ENCODE results near the gene SERPINC1.
"Not testable (repeated sequence)": the region's sequence is repeated elsewhere in the genome, so short reads cannot be mapped to it uniquely, and the experiment has no call there.

Gene SERPINC1

DNA sequence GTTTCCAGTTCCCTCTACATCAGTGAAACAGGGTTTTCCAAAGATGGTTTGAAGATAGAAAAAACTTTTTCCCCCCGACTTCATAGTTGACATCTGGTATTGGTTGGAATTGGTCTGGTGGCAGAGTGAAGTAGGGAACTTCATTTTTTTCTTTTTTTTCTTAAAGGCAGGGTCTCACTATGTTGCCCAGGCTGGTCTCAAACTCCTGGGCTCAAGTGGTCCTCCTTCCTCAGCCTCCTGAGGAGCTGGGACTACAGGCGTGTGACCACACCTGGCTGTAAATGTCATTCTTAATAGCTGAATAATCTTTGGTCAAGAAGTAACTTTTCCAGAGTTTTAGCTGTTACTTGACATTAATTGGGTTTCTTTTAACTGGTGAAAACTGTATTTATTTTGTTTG is 27.2 kb downstream of the SERPINC1 start:
- no peak for DNase-seq (ENCODE audit: low read depth)

- DNase-seq (ENCODE audit: low read depth) = no peak
Observed at GRCh38 chr1:173888749-173889148, 28.4 kb downstream of the SERPINC1 start.

- DNase-seq (ENCODE audit: low read depth) = no peak
Observed at GRCh38 chr1:173887627-173888026, 29.5 kb downstream of the SERPINC1 start.

DNA sequence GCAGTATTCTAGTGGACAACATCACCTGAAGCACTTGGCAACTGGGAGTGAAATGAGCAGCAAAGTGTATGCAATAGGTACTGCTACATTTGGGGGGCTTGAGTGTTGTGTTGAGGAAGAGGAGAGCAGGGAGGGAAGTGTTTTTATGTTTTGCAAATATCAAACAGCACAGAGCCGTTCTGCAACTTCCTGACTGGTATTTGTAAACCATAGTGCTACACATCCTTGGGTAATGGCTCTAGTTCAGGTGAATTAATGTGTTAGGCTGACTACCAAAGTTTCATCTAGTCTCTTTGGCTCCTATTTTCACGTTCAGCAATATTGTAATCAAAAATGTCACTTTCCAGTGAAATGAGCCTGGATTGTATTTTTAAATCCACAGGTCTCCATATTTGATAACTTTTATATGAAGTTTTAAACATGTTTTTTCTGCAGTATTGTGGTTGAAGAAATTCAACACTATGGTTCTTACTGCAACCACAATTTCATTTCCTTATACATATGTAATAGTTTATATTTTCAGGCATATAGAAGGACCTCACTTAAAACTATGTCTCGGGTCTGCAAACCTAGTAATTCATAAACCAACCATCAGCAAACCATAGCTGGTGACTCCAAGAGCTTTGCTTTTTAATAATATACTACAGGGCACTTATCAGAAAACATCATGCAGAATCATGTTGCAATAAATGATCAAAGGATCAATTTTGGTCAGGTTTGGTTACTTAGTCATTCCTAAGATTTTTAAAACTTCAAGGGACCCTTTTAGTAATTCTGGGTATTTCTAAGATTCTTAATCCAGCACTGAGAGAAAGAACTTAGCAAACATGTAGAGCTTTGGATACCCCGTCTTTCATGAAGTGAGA is 30.1 kb downstream of the SERPINC1 start:
- DNase-seq (ENCODE audit: low read depth) = no peak

- DNase-seq (ENCODE audit: low read depth) = no peak
Observed at GRCh38 chr1:173884701-173885100, 32.4 kb downstream of the SERPINC1 start.

DNA sequence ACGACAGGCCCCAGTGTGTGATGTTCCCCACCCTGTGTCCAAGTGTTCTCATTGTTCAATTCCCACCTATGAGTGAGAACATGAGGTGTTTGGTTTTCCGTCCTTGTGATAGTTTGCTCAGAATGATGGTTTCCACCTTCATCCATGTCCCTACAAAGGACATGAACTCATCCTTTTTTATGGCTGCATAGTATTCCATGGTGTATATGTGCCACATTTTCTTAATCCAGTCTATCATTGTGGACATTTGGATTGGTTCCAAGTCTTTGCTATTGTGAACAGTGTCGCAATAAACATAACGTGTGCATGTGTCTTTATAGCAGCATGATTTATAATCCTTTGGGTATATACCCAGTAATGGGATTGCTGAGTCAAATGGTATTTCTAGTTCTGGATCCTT is 36.0 kb downstream of the SERPINC1 start:
- DNase-seq (ENCODE audit: low read depth) = not testable (repeated sequence)

- DNase-seq (ENCODE audit: low read depth) = no peak
Observed at GRCh38 chr1:173878251-173878650, 38.9 kb downstream of the SERPINC1 start.

DNA sequence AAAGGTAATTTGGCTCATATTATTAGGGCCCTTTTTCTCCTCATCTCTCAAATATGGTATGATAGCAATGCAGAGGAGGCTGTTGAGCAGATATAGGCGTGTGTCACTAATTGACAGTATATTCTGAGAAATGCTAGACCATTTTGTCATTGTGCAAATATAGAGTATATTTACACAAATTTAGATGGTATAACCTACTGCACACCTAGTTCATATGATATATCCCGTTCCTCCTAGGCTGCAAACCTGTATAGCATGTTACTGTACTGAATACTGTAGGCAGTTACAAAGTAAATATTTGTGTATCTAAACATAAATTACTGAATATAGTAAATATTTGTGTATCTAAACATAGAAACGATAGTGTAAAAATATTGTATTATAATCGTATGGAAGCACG is 40.4 kb downstream of the SERPINC1 start:
- no peak for DNase-seq (ENCODE audit: low read depth)

DNA sequence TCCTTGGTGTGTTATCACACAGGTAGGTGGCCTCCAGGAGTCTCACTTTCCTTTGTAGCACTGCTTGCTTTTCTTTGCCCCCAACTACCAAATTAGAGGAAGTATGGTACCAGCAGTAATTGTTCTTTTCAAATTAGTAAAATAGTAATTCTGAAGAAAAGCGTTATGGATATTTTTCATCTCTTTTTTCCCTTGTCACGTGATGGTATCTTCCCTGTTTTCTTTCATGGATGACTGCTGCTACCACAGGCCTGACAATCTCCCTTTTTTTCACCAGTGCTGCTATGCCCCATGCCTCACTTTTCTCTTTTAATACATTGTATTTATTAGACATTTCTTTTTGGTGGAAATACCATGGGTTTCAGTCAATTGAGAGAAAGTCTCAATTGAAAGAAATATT is 45.6 kb downstream of the SERPINC1 start:
- no peak for DNase-seq (ENCODE audit: low read depth)

GRCh38 chr1:173871091-173871490 is 46.0 kb downstream of the SERPINC1 start:
- no peak for DNase-seq (ENCODE audit: low read depth)

DNA sequence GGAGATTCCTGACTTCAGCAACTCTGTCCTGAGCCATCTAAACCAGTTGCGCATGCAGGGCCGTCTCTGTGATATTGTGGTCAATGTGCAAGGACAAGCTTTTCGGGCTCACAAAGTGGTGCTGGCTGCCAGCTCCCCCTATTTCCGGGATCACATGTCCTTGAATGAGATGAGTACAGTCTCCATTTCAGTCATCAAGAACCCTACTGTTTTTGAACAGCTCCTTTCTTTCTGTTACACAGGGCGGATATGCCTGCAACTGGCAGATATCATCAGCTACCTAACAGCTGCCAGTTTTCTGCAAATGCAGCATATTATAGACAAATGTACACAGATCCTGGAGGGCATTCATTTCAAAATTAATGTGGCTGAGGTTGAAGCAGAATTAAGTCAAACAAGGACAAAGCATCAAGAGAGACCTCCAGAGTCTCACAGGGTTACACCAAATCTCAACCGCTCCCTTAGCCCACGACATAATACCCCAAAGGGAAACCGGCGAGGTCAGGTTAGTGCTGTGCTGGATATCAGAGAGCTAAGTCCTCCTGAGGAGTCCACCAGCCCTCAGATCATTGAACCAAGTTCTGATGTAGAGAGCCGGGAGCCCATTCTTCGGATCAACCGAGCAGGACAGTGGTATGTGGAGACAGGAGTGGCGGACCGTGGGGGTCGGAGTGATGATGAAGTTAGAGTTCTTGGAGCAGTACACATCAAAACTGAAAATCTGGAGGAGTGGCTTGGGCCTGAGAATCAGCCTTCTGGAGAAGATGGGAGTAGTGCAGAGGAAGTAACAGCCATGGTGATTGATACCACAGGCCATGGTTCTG is 46.7 kb downstream of the SERPINC1 start:
- no peak for DNase-seq (ENCODE audit: low read depth)

DNA sequence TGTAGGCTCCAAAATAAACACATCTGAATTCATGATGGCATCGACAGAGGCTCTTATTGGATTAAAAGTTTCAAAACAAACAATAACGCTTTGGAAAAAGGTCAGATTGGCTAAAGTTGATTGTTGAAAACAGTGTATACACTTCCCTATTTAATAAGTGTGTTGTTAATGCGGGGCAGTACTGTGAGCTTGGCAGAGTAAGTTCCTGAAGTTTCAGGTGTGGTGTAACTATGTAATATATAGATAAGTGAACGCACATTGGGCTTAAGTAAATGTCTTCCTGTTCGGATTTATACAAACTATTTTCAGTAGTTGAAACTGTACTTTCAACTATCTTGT is 48.1 kb downstream of the SERPINC1 start:
- DNase-seq (ENCODE audit: low read depth) = no peak

DNA sequence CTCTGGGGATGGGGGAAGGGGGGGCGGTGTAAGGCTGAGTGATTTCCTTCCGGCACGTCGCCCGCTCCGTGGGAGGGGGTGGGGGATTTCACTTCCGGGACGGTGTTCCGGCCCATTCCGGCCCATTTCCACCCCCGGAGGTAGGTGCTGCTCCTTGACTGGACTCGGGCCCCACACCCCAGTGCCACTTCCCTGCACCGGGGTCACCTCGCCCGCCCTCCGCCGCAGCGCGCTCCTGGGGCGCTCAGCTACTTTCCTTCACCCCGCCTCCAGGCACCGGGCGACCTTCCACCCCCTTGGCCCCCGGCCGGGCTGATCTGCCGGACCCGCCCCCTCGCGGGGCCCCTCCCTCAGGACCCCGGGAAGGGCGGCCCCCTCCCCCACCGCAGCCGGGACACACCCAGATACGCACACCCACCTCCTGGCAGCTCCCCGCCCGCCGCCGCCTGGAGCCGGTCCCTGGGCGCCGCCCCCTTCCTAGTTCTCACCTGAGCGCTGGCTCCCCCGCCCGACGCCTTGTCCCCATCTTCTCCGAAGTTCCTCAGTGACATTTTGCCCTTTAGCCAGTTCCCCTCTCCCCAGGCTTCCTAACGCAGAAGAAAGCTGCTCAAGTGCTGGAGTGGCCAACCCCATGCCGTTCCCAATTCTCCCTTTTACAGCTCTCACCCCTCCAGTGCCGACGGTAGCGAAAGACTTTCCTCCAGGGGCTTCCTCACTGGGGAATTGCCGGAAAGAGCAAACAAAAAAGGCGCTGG is 48.7 kb downstream of the SERPINC1 start, which contains the start of gene ZBTB37:
Gene ZBTB37, plus strand, starts transcription at position 115 of the 755 bp plus-strand sequence. CDS start 1,846 bp downstream, outside the sequence.
- no peak for DNase-seq (ENCODE audit: low read depth)

DNA sequence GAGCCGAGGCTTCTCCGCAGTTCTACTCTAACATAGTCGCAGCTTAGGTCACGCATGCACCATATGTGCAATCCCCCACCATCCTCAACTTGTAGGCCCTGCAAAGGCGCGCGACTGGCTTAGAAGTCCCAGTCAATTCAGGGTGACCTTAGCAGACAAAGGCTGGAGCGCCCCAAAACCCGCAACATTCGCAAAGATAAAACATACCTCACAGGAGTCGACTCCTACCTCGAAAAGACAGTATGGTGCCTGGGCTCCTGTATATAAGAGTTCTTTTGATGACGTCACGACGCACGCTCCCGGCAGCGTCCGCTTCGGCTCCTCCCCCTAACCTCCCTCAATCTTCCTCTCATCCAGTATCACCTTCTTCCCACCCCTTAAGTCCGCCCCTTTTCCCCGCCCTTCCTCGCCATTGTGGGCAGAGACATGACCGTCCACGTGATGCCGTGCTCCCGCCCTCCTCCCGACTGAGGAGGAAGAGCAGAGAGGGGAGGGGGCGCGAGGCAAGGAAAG is 49.3 kb downstream of the SERPINC1 start, which contains the start of gene GAS5:
Gene GAS5, minus strand, starts transcription at position 237 of the 513 bp plus-strand sequence.
- peak; percentile 100 for DNase-seq (ENCODE audit: low read depth)

GRCh38 chr1:173867141-173867752 is 49.9 kb downstream of the SERPINC1 start:
- no peak for DNase-seq (ENCODE audit: low read depth)

GRCh38 chr1:173866413-173867115 is 50.6 kb downstream of the SERPINC1 start:
- no peak for DNase-seq (ENCODE audit: low read depth)

GRCh38 chr1:173865468-173866164 is 51.5 kb downstream of the SERPINC1 start:
- DNase-seq (ENCODE audit: low read depth) = no peak

GRCh38 chr1:173864179-173864867 is 52.8 kb downstream of the SERPINC1 start:
- DNase-seq (ENCODE audit: low read depth) = no peak

All from fibroblast of the conjunctiva (primary cell).